VCaP (cell line): ENCODE measurements around the gene FBXO10.
A peak's percentile ranks its signal among the peaks of the same experiment; 100 is the strongest.

Experiments used
- H3K27ac ChIP-seq: fragments of 450-650 bp; 2 replicates; pipeline ENCODE4 v1.5.1; 2017
- CTCF ChIP-seq: fragments of 450-650 bp; conservative IDR thresholded peaks from 2 replicates; pipeline ENCODE4 v1.5.1; 2017; ENCODE audit warnings: mild to moderate bottlenecking, moderate library complexity

Gene FBXO10

GRCh38 chr9:37522971-37523370 lies 53.2 kb downstream of the FBXO10 start:
- no peak overlapping the region for H3K27ac ChIP-seq
- no peak for TF ChIP-seq CTCF

GRCh38 chr9:37521111-37521510 lies 55.1 kb downstream of the FBXO10 start:
- no peak for TF ChIP-seq CTCF
- no peak overlapping the region for H3K27ac ChIP-seq

GRCh38 chr9:37520641-37521040 lies 55.5 kb downstream of the FBXO10 start:
- TF ChIP-seq CTCF, result no peak
- no peak overlapping the region for H3K27ac ChIP-seq

- H3K27ac ChIP-seq, result peak overlapping the region; percentile 90; the same call in 1 of the 2 replicates
- no peak for TF ChIP-seq CTCF
These were observed 58.3 kb downstream of the FBXO10 start for GRCh38 chr9:37517923-37518322.

GRCh38 chr9:37515620-37516258 lies 60.4 kb downstream of the FBXO10 start:
- peak overlapping the region; percentile 90 for H3K27ac ChIP-seq

GRCh38 chr9:37514999-37515398 lies 61.2 kb downstream of the FBXO10 start:
- TF ChIP-seq CTCF, result no peak
- H3K27ac ChIP-seq, result peak overlapping the region; percentile 90

More at GRCh38 chr9:37515620-37516258, 60.4 kb downstream of the FBXO10 start:
- TF ChIP-seq CTCF, result no peak

- peak overlapping the region; percentile 90 for H3K27ac ChIP-seq
These were observed 61.8 kb downstream of the FBXO10 start for GRCh38 chr9:37514415-37514814.

GRCh38 chr9:37512437-37512836 lies 63.7 kb downstream of the FBXO10 start:
- H3K27ac ChIP-seq, result no peak overlapping the region
- TF ChIP-seq CTCF, result no peak
